HG02763 (cell line): ENCODE data around the gene MIB2.

Experiments
- ATAC-seq: cut with Tn5 transposase; IDR thresholded peaks from one replicate; pipeline ENCODE4 v1.9.1; 2021; ENCODE audit warnings: mild to moderate bottlenecking, moderate library complexity; ENCODE audit not compliant: unreplicated experiment

Gene MIB2

GRCh38 chr1:1614204-1614953, 921 bp upstream of the MIB2 start:
- no peak for ATAC-seq

- ATAC-seq: no peak
These were observed 395 bp upstream of the MIB2 start for GRCh38 chr1:1614954-1615255.

GRCh38 chr1:1616045-1616790, 918 bp downstream of the MIB2 start:
- ATAC-seq: peak; percentile 16

- no peak for ATAC-seq
These were observed 1.5 kb downstream of the MIB2 start for GRCh38 chr1:1616838-1617237.

DNA sequence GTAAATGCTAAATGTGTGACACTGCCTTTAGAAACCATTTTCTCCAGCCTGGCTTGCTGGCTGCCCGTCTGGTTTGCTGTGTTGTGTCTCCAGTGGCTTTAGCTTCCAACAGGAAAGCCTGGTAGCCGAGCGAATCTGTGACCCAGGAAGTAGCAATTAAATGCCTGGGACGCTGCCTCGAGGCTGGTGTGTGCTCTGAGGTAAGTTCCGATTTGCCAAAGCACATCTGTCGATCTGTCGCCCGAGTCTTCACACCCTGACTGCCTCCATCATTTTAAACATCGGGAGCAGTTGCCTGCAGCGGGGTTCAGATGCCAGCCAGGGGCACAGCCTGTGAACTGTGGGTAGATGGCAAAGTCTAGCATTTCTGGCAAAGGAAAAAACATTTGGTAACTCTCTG, 2.2 kb downstream of the MIB2 start:
- no peak for ATAC-seq

DNA sequence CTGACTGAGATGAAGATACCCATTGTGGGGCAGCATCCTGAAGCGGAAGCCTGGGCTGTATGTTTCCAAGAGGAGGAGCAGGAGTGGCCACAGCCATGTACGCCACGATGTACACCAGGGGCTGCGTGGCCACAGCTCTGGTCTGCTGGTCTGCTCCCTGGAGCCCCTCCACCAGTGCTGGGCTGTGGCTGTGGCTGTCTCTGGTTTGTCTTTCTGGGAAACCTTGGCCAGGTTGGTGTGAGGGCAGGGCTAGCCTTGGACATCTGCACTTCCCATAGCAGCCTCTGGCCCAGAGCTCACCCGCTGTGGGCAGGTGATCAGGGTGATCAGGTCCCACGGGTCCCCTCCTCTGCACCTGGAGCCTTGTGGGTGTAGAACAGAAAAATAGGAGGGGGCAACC, 2.6 kb downstream of the MIB2 start:
- no peak for ATAC-seq

DNA sequence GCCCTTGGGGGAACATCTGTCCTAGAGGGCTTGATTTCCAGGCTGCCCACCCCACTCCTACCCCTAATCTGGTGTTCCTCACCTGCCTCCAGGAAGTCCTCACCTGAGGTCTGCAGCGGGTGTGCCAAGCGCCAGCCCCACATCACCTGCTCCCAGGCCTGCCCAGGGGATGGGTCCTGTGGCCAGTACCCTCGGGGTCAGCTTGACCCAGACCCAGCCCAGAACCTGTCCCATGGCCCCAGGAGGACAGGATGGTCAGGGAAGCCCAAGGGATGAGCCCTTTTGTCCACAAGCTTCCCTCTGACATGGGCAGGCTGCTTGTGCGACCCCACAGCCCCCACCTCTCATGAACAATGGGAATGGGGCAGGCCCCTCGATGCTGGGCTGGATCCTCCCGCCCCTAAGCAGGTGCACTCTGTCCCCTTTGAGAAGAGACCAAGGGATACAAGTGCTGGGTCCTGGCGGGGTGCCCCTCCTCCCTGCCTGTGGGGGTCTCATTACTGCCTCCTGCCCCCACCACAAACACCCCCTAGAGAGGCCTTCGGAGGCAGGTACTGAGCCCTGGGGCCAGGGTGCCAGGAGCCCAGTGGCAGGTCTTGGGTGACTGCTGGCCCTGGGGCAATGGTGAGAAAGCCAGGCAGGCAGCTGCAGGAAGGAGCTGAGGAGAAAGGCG, 3.2 kb downstream of the MIB2 start:
- ATAC-seq: no peak

DNA sequence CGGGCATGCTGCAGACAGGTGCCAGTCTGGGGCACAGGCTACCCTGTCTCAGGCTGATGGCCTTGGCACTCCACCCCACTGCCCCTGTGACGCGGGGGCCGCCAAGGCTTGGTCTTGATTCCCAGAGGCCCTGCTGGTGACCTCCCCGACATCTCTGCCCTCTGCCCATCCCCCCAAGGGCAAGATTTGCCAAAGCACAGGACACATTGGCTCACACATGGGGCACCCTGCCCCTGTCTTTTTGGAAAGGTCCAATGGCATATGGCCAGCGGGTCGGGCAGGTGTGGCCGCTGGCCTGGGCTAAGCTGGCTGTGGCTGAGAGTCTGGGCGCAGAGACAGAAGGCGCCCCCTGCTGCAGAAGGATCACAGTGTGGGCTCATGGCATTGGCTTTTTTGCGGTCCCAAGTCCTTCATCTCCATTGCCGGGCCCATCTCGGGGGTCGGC, 4.6 kb downstream of the MIB2 start:
- ATAC-seq: no peak

- no peak for ATAC-seq
These were observed 5.3 kb downstream of the MIB2 start for GRCh38 chr1:1620433-1621139.

GRCh38 chr1:1621173-1622009, 6.1 kb downstream of the MIB2 start:
- ATAC-seq: no peak

- no peak for ATAC-seq
These were observed 6.9 kb downstream of the MIB2 start for GRCh38 chr1:1622010-1622787.

DNA sequence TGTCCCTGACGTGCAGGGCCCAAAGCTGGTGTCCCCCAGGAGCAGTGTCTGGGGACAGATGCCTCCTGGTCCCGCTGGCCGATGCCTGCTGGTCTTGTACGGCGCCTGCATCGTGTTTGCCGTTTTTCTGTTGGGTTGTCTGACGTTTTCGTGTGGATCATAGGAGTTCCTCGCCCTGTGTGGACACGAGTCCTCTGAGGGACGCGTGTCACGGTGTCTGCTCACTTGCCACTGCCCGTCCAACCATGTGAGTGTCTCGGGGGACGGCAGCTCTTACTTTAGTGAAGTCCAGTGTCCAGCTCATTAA, 7.4 kb downstream of the MIB2 start:
- no peak for ATAC-seq

GRCh38 chr1:1623181-1623630, 7.9 kb downstream of the MIB2 start:
- ATAC-seq: no peak

GRCh38 chr1:1623631-1624442, 8.5 kb downstream of the MIB2 start:
- no peak for ATAC-seq

- ATAC-seq: no peak
These were observed 9.4 kb downstream of the MIB2 start for GRCh38 chr1:1624443-1625403.

GRCh38 chr1:1625404-1625775, 10.1 kb downstream of the MIB2 start:
- ATAC-seq: no peak

DNA sequence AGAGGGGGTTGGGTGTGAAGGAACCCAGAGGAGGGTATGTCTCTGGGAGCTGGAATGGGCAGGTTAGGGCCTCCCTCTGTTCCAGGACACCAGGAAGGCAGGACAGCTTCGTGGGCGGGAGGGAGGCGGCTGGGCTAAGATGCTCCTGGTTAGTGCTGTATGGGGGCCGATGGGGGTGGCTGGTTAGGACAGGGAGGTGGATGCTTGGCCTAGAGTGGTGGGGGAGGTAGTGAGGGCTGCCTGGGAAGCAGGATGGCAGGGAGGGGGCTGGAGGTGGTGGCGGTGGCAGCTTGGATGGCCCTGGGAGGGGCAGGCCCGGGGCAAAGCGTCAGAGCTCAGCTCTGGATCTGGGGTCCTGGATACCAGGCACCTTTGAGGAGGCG, 10.5 kb downstream of the MIB2 start:
- ATAC-seq: no peak
